ENCODE measurements around the gene OR1K1. TPM values are rescaled to one million over a fixed set of nuclear protein-coding genes. Genes with fewer than 3 reads are reported as not detected.
A peak's percentile ranks its signal among the peaks of the same experiment; 100 is the strongest.

Gene OR1K1
- total RNA-seq, 2 donors from 2014 or later: not detected

DNA sequence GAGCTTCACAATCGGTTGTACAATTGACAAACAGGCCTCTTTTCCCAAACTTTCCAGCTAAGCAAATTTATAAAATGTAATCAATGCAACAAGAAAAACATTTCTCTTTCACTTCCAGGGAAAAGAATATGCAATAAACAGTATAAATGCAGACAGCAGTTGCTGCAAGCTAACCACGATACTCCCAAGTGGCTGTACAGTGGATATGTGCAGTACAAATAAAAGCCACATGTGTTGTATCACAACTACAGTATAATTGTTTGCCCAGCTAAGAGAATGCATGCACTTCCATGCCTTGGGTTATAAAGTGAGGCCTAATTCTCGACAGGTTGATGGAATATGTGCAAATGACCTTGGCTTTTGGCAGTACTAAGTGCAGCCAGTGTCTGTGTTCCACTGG lies 45.2 kb downstream of the OR1K1 start:
- Mint-ChIP-seq H3K27me3 (no peaks in the 10 kb centered on the region), H3K4me3 (no peak overlapping the region), H3K4me1 (peaks cover 19% of the 10 kb centered on the region), H3K36me3 (ENCODE audit: low read depth) (no peaks in the 10 kb centered on the region), H3K27ac (no peak overlapping the region)
- ATAC-seq (no peak), DNase-seq (no peak)
- no peaks in the 10 kb centered on the region for H3K9me3 ChIP-seq (ENCODE audit: control insufficient read depth, low read length, poor library complexity, severe bottlenecking)

DNA sequence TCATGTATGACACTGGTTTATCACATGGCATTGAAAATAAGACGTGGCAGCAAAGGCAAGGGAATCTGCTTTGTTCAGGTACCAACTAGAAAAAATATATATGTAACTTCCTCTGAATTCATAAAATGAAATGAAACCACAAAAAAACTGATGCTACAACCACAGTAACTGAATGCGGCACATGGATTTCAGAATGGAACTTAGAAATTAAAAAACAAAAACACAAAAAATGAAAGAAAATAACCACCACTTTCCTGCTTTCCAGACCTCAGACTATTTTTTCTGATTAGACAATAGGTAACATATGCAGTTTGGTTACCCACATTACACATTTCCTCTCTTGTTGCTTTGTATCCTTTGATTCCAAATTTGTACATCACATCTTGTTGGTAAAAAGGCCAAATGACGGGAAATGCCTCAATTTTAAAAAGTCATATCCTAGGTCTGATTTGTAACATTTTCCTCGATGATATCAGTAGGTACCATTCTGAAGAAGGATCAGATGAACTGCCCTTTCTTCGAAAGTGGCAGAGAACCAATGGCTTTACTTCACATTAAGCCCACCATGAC lies 46.5 kb downstream of the OR1K1 start:
- Mint-ChIP-seq H3K27me3 (no peaks in the 10 kb centered on the region), H3K4me3 (no peak overlapping the region), H3K36me3 (ENCODE audit: low read depth) (peaks cover 3% of the 10 kb centered on the region), H3K4me1 (peaks cover 19% of the 10 kb centered on the region), H3K27ac (peak overlapping the region; percentile 85)
- DNase-seq (no peak), ATAC-seq (peak; percentile 82)
- no peaks in the 10 kb centered on the region for H3K9me3 ChIP-seq (ENCODE audit: control insufficient read depth, low read length, poor library complexity, severe bottlenecking)

DNA sequence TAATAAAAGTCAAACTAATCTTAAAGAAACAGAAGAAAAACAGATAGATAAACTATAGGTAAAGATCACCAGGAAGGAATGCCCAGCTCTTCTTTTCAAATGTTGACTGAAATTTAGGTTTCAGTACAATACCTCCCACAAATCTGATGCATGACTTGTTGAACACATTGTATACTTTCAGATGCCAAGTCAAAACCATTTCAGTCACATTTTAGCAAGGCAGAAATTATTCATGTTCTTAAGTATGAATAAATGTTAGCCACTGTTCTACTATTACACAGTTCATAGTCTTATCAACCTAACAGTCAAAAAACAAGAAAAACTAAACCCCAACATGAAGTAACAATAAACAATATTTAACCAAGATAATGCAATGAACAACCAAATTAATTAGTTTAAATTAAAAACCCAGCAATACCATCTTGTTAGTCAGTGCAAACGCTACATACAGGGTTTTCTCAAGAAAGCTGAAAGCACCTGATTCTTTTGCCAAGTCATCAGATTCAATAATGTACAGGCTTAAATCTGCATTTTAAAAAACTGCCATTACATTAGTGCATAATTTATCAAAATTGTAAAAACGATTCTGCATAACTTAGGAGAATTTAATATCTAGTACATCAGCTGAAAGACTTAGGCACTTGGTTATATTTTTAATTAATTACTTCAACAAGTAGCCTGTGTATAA lies 48.5 kb downstream of the OR1K1 start:
- H3K4me3 Mint-ChIP-seq: no peak overlapping the region
- H3K36me3 Mint-ChIP-seq (ENCODE audit: low read depth): peaks cover 3% of the 10 kb centered on the region
- no peaks in the 10 kb centered on the region for H3K9me3 ChIP-seq (ENCODE audit: control insufficient read depth, low read length, poor library complexity, severe bottlenecking)
- H3K27me3 Mint-ChIP-seq: no peaks in the 10 kb centered on the region
- H3K4me1 Mint-ChIP-seq: peaks cover 19% of the 10 kb centered on the region
- peak overlapping the region; percentile 85 for H3K27ac Mint-ChIP-seq
- DNase-seq (no peak), ATAC-seq (no peak)

Other genes starting within 250 kb of the OR1K1 start
- gene OR1N2, start 247.0 kb upstream of the OR1K1 start, total RNA-seq: 1 to 10 TPM in 1 of 2 donors, under 1 TPM in 1; 0.31 to 1.2 TPM
- gene OR1L8, start 216.7 kb upstream of the OR1K1 start, total RNA-seq: not detected
- under 1 TPM; 0.40 to 0.96 TPM for gene OR1Q1, start 185.4 kb upstream of the OR1K1 start, total RNA-seq
- not detected for gene OR1B1, start 142.5 kb upstream of the OR1K1 start, total RNA-seq
- not detected for gene OR1L1, start 138.4 kb upstream of the OR1K1 start, total RNA-seq
- gene OR1L3, start 125.0 kb upstream of the OR1K1 start, total RNA-seq: not detected
- not detected for gene OR1L4, start 76.1 kb upstream of the OR1K1 start, total RNA-seq
- gene OR1L6, start 57.8 kb upstream of the OR1K1 start, total RNA-seq: not detected
- gene OR5C1, start 11.2 kb upstream of the OR1K1 start, total RNA-seq: not detected
- 10 to 100 TPM; 13.6 to 14.4 TPM for gene PDCL, start 28.5 kb downstream of the OR1K1 start, total RNA-seq
- gene RC3H2, start 105.2 kb downstream of the OR1K1 start, total RNA-seq: 10 to 100 TPM; 51.5 to 69.6 TPM
- gene ZBTB6, start 113.2 kb downstream of the OR1K1 start, total RNA-seq: 1 to 10 TPM; 3.7 to 4.7 TPM
- 1 to 10 TPM; 6.9 to 7.2 TPM for gene ZBTB26, start 131.4 kb downstream of the OR1K1 start, total RNA-seq
- 10 to 100 TPM; 33.8 to 36.7 TPM for gene RABGAP1, start 140.9 kb downstream of the OR1K1 start, total RNA-seq
- 1 to 10 TPM in 1 of 2 donors, not detected in 1; 1.6 TPM for gene GPR21, start 233.5 kb downstream of the OR1K1 start, total RNA-seq